Spleen (tissue), 11 donors: Measurements from ENCODE around the gene MPP1. TPM values are rescaled to one million over a fixed set of nuclear protein-coding genes. Genes with fewer than 3 reads are reported as not detected.

Experiments
- DNase-seq: peaks from one replicate; pipeline ENCODE4 v3.0.0-alpha.2; 2020
- H3K27ac ChIP-seq, 8 donors: fragments of 200-600 bp; sonication (generic) in 7 of 8; 1 replicate in 4 of 8; 2 replicates in 4 of 8; pipeline versions ENCODE4 v1.5.0 to v1.8.0; 2016 to 2021; ENCODE audit warnings: inconsistent platforms in 4 of 8, mild to moderate bottlenecking in 4 of 8, moderate library complexity in 1 of 8
- H3K27me3 ChIP-seq, 7 donors: fragments of 200-600 bp; sonication (generic) in 6 of 7; replicated peaks in 1 of 7; 1 replicate in 4 of 7; 2 replicates in 3 of 7; pipeline versions ENCODE4 v1.5.0 to v1.8.0; 2016 to 2021; ENCODE audit warnings: inconsistent platforms in 3 of 7, mild to moderate bottlenecking in 1 of 7
- H3K36me3 ChIP-seq, 6 donors: fragments of 200-600 bp; sonication (generic) in 5 of 6; 1 replicate in 4 of 6; 2 replicates in 2 of 6; pipeline versions ENCODE4 v1.5.0 to v1.8.0; 2016 to 2021; ENCODE audit warnings: inconsistent platforms in 2 of 6
- H3K4me1 ChIP-seq, 6 donors: fragments of 200-600 bp; sonication (generic) in 5 of 6; 1 replicate in 3 of 6; 2 replicates in 3 of 6; pipeline versions ENCODE4 v1.5.0 to v1.8.0; 2016 to 2021; ENCODE audit warnings: inconsistent platforms in 3 of 6
- H3K4me3 ChIP-seq, 8 donors: fragments of 200-600 bp; sonication (generic) in 7 of 8; 1 replicate in 4 of 8; 2 replicates in 4 of 8; pipeline versions ENCODE4 v1.5.0 to v1.8.0; 2016 to 2021; ENCODE audit warnings: inconsistent platforms in 4 of 8, mild to moderate bottlenecking in 4 of 8, moderate library complexity in 2 of 8
- H3K9me3 ChIP-seq, 8 donors: fragments of 200-600 bp; sonication (generic) in 7 of 8; 1 replicate in 4 of 8; 2 replicates in 4 of 8; pipeline versions ENCODE4 v1.5.0 to v1.8.0; 2016 to 2021; ENCODE audit warnings: inconsistent platforms in 4 of 8
- CTCF ChIP-seq, 11 experiments: fragments of 200-600 bp in 7 of 11; fragments of 450-650 bp in 4 of 11; sonication (generic) in 4 of 11; IDR thresholded peaks in 8 of 11; conservative IDR thresholded peaks in 3 of 11; 1 replicate in 7 of 11; 2 replicates in 4 of 11; pipeline versions ENCODE4 v1.4.0 to v1.8.0; 2016 to 2021; ENCODE audit warnings: antibody characterized with exemption in 11 of 11, inconsistent platforms in 4 of 11, mild to moderate bottlenecking in 1 of 11
- POLR2A ChIP-seq, 3 donors: fragments of 450-650 bp; IDR thresholded peaks; one replicate each; pipeline ENCODE4 v1.5.1; 2017; ENCODE audit warnings: antibody characterized with exemption in 3 of 3, mild to moderate bottlenecking in 1 of 3
- POLR2AphosphoS5 ChIP-seq, 3 donors: sonication (generic); formaldehyde crosslinking; IDR thresholded peaks; one replicate each; pipeline ENCODE4 v1.5.1; 2017; ENCODE audit warnings: antibody characterized with exemption in 3 of 3
- whole genome bisulfite sequencing, 5 donors: extraction: QIAGEN DNeasy Blood & Tissue Kit in 3 of 5; methylation state at CpG; one replicate each; pipeline versions ENCODE4 v1.1.5 to v1.1.7; 2013 to 2018; 5-methylcytosine and 5-hydroxymethylcytosine counted together
- intact Hi-C: fragments of 100-400 bp; cut with DNase I; formaldehyde crosslinking; loops from one replicate; pipeline ENCODE4 v1.15.0; 2023; ENCODE audit warnings: low total_unique reads
- polyA plus RNA-seq, 3 donors: library from polyadenylated mRNA; stranded (reverse); fragments of 200-250 nt; gene quantifications; one replicate each; pipeline ENCODE4 v1.2.1, GENCODE V29; 2013
- total RNA-seq, 7 donors: library from RNA; depleted of rRNA in 3 of 7; stranded (reverse); fragments of >200 nt in 3 of 7; fragmentation: NEBNext Ultra II Directional in 4 of 7; extraction: Animal tissue kit (Norgen Biotek cat#: 25700) in 4 of 7; gene quantifications; one replicate each; pipeline versions ENCODE4 v1.1.0 to v1.2.1, GENCODE V29; 2016 to 2021
- donor health status: healthy with polysubstance abuse.
- donor health status: DM: no; HTN: no; CAD: no; lungs with moderate emphysema.
- donor health status: DM: no; HTN: no; CAD: no.
- donor health status: Bipolar disorder and iron deficiency.
- donor health status: healthy.
- donor health status: DM: no; HTN: no; CAD: no.
- donor health status: DM: yes; HTN: yes; CAD: no.

Gene MPP1
- total and polyA plus RNA-seq, 10 donors, result 24.3 to 122 (median 80.0) TPM

- H3K36me3 ChIP-seq, result no peaks in the 10 kb centered on the region
- no peaks in the 10 kb centered on the region for H3K27me3 ChIP-seq
- TF ChIP-seq POLR2AphosphoS5 (IDR thresholded peaks at IDR 0.05) (peak in 2 of 3 donors; percentile 36 to 44), POLR2A (IDR thresholded peaks at IDR 0.05) (no peak)
- intact Hi-C loops, result no loop called here
- peak overlapping the region in 1 of 8 donors; percentile 36 for H3K4me3 ChIP-seq
- H3K9me3 ChIP-seq, result no peaks in the 10 kb centered on the region
- no peak for DNase-seq
- H3K4me1 ChIP-seq, result peaks cover 0 to 71% (median 31%) of the 10 kb centered on the region in 6 donors
- 36 to 45% (median 43%) methylated on average over 9 of the region's 9 CpGs for WGBS, 5 donors
- H3K27ac ChIP-seq, result peak overlapping the region in 7 of 8 donors; percentile 69 to 90 (median 84)
Measured at GRCh38 chrX:154799556-154800348, 5.5 kb downstream of the MPP1 start.

GRCh38 chrX:154797006-154797405 lies 8.3 kb downstream of the MPP1 start:
- no peak for DNase-seq
- TF ChIP-seq POLR2AphosphoS5 (IDR thresholded peaks at IDR 0.05) (no peak), CTCF (IDR thresholded peaks at IDR 0.05 in 8 of 11, conservative IDR thresholded peaks at IDR 0.05 in 3 of 11) (no peak), POLR2A (IDR thresholded peaks at IDR 0.05) (no peak)
- Histone ChIP-seq H3K4me1 (peaks cover 0 to 44% (median 15%) of the 10 kb centered on the region in 6 donors), H3K36me3 (no peaks in the 10 kb centered on the region), H3K4me3 (no peak overlapping the region), H3K27me3 (no peaks in the 10 kb centered on the region), H3K27ac (peak overlapping the region in 1 of 8 donors; percentile 90), H3K9me3 (no peaks in the 10 kb centered on the region)
- intact Hi-C loops, result no loop called here
- WGBS, 5 donors, result 57 to 78% (median 68%) methylated on average over 6 of the region's 6 CpGs

- TF ChIP-seq POLR2AphosphoS5 (IDR thresholded peaks at IDR 0.05) (no peak), POLR2A (IDR thresholded peaks at IDR 0.05) (no peak), CTCF (IDR thresholded peaks at IDR 0.05 in 8 of 11, conservative IDR thresholded peaks at IDR 0.05 in 3 of 11) (no peak)
- Histone ChIP-seq H3K4me3 (peak overlapping the region in 1 of 8 donors; percentile 22), H3K27me3 (no peaks in the 10 kb centered on the region), H3K4me1 (peaks cover 0 to 24% (median 8%) of the 10 kb centered on the region in 6 donors), H3K9me3 (no peaks in the 10 kb centered on the region), H3K36me3 (peaks cover 0 to 8% (median 0%) of the 10 kb centered on the region in 6 donors), H3K27ac (peak overlapping the region in 6 of 8 donors; percentile 9 to 64 (median 46))
- 47 to 72% (median 60%) methylated on average over 2 of the region's 2 CpGs for WGBS, 5 donors
- intact Hi-C loops, result no loop called here
- DNase-seq, result no peak
Measured at GRCh38 chrX:154795016-154795415, 10.3 kb downstream of the MPP1 start.

GRCh38 chrX:154793084-154793795 lies 12.0 kb downstream of the MPP1 start:
- H3K27ac ChIP-seq, result no peak overlapping the region
- peaks cover 0 to 8% (median 0%) of the 10 kb centered on the region in 6 donors for H3K4me1 ChIP-seq
- WGBS, 5 donors, result 86 to 93% (median 93%) methylated on average over 7 of the region's 7 CpGs
- no peak overlapping the region for H3K4me3 ChIP-seq
- H3K36me3 ChIP-seq, result peaks cover 0 to 17% (median 0%) of the 10 kb centered on the region in 6 donors
- intact Hi-C loops, result no loop called here
- DNase-seq, result no peak
- no peaks in the 10 kb centered on the region for H3K27me3 ChIP-seq
- TF ChIP-seq CTCF (IDR thresholded peaks at IDR 0.05 in 8 of 11, conservative IDR thresholded peaks at IDR 0.05 in 3 of 11) (no peak), POLR2A (IDR thresholded peaks at IDR 0.05) (no peak), POLR2AphosphoS5 (IDR thresholded peaks at IDR 0.05) (no peak)
- H3K9me3 ChIP-seq, result no peaks in the 10 kb centered on the region
